ENCODE measurements around the gene ZMIZ1. TPM values are rescaled to one million over a fixed set of nuclear protein-coding genes. Genes with fewer than 3 reads are reported as not detected.
A peak's percentile ranks its signal among the peaks of the same experiment; 100 is the strongest.

Gene ZMIZ1
- total RNA-seq, 1 experiment from 2014 or later, result 27.5 TPM

DNA sequence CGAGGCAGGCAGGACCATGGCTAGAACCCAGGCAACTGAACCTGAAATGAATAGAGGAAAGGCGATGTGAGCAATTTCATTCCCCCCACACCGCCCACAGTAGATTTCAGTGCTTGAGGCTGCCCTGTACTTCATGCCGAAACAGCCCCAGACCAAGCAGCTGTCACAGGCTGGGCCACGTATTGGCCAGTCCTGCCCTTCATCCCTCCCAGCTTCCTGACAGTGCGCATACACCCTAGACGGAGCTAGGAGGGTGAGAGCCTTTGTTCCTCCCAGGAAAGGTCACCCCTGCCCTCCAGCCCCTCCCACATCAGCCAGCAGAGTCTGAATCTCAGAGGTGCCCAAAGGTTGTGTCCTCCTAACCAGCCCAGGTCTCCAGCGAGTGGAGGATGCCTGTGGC, 98.8 kb downstream of the ZMIZ1 start:
- no peak for DNase-seq (ENCODE audit: low spot score)

DNA sequence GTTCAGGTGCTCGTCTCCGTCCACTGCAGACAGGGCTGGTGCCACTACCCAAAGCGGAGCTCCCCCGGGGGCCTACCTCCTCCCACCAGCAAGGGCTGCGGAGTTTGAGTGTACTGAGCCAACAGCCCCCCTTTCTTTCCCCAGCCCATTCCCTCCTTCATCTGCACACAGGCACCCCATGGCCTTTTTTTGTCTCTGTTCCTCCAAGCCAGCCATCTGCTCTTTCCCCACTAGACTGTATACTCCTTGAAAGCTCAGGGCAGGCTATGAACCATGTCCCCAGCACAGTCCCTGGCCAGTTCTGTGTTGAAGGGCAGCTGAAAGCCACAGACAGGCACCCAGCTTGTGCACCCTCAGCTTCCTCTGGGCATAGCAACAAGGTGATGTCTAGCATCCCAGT, 99.4 kb downstream of the ZMIZ1 start:
- DNase-seq (ENCODE audit: low spot score), result no peak

DNA sequence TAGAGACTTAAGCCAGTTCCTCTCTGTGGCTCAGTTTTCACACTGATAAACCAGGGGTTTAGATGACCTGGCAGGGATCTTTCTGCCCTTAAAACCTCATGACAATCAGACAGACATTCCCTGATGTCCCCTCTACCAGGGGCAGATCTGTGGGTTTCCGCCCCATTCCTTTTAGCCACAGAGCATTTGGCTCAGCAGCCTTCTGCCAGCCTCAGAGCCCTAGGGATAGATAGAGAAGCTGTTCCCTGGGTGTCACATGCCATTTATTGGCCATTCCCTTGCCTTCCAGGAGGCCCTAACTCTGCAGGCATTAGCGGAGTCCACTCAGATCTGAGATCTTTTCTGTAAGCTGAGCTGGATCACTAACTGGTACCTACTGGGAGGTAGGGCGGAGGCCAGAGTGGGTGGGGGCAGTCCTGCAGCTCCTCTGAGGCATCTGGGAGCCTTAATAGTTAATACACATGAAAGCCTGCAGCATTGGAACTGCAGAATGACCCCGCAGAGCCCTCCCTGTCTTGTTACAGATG, 101.5 kb downstream of the ZMIZ1 start:
- DNase-seq (ENCODE audit: low spot score), result no peak

DNA sequence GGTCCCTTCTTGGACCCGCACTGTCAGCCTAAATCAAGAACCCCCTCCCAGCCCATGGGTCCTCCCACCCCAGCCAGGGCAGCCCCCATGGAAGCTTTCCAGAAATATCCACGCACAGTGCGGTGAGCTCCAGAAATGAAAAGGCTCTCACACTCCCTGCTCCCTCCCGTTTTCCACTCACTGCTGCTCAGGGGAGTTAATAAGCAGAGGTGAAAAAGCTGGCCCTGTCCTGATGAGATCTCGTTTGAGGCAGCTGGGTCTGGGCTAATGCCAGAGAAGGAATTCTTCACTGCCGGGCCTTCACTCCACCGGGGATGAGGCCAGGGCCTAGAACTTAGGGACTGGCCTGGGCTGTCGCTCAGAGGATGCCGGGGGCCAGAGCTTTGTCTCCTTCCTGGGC, 102.2 kb downstream of the ZMIZ1 start:
- no peak for DNase-seq (ENCODE audit: low spot score)

DNA sequence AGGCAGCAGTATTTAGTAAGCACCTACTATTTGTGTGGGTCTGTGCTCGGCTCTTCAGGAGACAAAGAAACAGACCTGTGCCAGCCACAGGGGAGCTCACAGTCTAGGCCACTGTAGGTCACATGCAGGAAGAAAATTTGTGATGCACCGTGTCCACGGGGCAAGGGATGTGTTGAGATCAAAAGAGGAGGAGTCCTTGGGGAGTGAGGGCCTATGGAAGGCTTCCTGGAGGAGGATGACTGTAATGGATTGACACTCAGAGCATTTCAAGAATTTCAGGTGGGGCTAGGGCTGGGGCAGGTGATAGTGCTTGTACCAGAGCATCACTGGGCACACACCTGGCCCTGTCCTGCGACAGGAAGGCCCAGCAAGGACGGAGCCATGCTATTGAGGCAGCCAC, 102.7 kb downstream of the ZMIZ1 start:
- DNase-seq (ENCODE audit: low spot score), result no peak

DNA sequence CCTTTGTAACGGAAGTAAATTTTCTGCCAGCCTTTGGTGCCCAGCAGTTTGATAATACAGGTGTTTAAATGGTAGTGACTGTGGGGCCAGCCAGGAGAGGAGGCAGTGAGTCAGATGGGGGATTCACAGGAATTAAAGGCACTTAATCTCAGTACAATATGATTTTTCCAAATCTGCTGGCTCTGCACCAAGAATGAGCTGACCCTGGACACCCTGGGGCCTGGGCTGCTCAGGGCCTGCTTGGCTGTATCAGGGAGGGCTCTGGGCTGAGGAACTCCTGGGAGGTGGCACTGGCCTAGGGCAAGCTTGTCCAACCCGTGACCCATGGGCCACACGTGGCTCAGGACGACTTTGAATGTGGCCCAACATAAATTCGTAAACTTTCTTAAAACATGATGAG, 104.1 kb downstream of the ZMIZ1 start:
- DNase-seq (ENCODE audit: low spot score), result no peak

DNA sequence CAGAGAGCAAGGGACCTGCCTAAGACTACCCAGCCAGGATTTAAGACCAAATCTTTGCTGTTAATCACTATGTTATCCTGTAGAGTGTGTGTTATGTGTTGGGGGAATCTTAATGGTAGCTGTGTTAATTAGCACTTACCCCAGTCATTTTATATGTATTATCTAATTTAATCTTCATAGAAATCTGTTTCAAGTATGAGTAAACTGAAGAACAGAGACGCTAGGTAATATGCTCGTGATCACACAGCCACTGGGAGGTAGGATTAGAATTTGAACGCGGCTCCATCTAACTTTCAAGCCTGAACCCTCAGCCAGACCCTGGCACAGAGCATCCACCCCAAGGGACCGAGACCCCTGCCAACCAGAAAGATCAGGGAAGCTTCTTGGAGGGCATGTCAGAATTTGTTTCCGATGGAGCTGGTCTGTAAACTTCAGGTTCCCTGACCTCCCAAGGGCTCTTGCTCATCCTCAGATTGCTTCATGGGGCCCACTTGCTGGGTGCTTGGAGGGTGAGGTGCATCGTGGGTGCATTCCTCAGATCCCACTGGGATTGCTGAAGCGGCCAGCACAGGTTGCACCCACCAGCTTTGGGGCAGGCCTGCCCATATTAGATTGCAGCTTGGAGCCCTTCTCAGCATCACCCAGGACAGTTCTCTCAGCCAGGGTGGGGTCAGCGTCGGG, 105.0 kb downstream of the ZMIZ1 start:
- no peak for DNase-seq (ENCODE audit: low spot score)

DNA sequence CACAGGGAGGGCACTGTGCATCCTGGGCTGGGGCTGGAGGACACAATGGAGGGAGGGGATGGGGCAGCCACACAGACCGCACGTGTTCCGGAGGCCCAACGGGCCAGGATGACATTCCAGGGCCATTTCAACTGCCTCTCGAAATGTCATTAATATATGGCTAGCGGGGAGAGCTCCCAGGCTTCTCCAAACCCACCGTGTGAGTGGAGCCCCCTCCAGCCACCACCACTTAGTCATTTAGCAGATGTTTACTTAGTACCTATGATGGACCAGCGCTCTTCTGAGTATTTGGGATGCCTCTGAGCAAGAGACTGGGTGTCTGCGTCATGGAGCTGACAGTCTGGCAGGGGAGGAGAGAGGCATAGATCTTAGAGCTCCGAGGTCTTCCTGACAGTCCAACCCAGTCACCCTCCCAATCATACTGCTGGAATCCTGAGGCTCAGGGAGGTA, 107.3 kb downstream of the ZMIZ1 start:
- DNase-seq (ENCODE audit: low spot score), result no peak

DNA sequence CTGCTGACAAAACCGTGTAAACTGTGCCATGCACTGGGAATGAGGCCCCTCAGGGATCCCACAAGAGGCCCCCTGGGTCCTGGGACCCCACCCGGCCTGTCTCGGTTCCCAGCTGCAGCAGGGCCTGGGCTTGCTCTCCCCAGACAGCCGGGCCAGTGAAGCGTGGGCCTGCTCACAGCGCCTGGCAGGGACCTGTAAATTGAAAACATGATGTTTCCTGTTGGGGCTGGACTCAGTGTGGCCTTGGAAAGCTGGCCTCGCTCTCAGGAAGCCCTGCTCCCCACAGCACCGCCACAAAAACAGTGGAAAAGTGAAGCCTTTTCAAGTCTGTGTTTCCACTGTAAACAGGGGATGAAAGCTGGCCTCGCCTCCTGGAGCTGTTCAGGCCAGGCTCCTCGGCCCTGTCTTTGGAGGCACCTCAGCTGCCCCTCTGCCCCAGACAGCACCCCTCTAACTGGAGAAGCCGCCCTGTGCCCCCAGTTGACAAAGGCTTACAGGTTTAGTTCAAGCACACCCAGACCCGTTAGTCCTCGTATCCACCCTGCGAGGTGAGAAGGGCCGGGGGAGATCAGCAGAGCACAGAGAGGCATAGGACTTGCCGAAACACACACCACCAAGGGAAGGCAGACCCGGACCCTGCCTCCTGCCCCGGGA, 108.3 kb downstream of the ZMIZ1 start:
- no peak for DNase-seq (ENCODE audit: low spot score)

DNA sequence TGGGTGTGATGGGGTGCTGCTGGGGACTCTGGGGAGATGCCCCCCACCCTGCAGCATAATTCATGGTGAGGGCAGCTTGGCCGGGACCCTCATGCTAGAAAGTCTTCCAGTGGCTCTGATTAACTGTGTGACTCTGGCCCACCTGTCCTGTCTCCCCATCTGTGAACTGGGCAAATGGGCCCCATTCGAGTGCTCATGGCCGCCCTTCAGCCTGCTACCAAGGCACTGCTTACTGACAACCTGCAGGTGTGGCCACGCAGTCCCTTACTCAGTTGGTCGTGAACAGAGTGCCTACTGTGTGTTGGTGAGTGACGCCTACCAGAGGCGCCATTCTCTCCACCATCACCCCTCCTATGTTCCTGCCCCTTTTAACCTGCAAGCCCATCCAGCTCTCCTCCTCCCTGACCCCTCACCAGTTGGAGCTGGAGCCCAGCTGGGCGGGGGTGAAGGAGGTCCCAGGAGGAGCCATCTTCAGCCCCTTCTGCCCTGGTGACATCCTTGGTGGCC, 109.4 kb downstream of the ZMIZ1 start:
- DNase-seq (ENCODE audit: low spot score), result no peak

DNA sequence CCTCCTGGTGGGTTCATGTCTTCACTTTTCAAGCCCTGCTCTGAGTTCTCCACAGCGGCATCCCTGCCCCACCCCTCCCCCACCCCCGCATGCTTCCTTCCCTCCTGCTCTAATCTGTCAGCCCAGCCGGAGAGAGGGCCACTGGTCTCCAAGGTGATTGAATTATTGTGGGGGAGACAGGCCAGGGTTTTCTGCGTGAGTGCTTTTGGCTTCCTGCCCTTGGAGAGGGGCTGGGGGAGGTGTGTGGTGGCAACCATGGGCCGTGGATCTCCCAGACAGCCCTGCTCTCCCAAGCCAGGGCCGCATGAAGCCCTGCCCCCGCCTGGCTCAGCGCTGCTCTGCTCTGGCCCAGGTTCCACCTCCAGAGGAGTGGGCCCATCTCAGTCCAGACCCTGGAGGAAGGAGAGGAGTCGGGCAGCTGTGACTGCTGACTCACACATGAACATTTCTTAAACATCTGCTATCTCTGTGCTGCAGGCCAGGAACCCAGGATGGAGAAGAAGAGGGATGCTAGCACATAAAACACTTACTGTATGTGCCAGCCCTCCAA, 109.9 kb downstream of the ZMIZ1 start:
- DNase-seq (ENCODE audit: low spot score), result no peak

DNA sequence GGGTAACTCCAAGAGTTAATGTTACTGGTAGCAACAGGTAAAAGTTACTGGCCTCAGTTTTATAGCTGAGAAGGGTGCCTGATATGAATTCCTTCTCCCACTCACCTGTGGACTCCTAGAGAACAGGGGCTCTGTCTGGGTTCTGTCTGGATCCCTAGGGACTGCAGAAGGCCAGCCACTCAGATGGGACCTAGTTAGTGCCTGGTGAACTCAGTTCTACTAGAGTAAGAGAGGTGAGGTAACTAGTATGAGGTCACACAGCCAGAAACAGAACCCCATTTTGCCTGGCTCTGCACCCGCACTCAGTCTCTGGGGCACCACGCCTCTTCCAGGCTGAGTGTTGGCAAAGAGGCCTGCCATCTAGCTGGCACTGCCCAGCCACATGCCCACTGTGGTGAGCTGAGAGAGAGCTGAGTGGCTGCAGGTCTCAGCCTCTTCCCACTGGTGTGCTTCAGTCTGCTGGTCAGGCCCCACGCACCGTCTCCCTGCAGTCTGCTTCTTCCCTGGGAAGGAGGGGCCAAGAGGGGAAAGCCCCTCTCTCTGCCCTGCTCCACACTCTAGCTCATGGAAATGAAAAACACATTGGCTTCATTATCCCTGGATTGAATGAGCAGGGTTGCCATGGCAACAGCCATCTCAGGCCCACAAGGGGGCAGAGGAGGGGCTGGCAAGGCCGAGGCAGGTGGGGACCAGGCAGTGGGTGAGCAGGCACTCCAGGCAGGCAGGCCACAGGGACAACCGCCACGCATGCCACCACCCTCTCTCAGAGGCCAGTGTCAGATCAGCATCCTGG, 110.6 kb downstream of the ZMIZ1 start:
- DNase-seq (ENCODE audit: low spot score), result no peak

DNA sequence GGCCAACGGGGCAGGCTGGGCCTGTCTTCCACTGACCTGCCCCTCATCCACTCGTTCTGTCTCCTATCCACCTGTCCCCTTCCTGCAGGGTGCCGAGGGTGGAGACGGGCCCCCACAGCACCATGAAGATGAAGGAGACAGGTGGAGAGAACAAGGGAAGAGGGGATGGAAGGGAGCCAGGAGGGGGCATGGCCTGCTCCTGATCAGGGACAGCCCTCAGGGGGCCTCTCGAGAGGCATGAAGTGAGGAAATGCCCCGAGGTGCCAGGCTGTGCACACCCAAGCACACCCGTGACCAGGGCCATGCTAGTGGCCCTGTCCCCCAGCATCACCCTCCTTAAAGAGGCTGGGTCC, 111.2 kb downstream of the ZMIZ1 start:
- no peak for DNase-seq (ENCODE audit: low spot score)

DNA sequence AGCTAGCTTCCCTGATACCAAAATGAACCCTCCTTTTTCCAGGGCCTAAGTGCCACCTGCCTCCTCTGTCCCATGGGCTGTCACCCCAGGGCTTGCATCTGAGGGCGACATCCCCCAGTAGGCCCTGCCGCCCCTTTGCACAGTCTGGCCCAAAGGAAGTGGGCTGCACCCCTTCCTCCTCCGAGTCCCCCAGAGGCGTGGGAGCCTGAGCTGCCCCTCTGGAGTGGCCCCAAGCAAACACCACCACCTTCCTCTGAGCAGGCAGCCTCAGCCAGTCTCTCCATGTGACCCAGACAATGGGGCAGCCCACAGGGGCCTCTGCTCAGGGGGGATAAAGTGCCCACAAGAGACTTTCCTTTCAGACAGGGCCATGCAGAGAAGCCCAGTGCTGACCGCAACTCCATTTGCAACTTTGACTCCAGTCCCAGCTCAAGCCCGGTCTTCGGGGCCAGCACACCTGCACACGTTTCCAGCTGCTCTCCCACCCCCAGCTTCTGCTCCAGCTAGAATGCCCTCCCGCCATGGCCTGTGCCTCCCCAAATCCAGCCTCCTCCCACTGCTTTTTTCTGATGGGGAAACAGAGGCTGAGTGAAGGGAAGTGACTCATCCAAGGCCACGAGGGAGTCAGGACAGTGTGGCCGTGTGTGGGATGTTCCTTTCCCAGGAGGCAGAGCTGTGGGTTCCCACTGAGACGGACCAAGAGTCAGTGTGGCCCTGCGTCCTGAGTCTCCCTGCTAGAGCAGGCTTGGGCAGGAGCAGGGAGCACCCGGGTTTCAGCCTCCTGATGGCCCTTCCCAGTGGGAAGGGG, 111.9 kb downstream of the ZMIZ1 start:
- DNase-seq (ENCODE audit: low spot score), result no peak

DNA sequence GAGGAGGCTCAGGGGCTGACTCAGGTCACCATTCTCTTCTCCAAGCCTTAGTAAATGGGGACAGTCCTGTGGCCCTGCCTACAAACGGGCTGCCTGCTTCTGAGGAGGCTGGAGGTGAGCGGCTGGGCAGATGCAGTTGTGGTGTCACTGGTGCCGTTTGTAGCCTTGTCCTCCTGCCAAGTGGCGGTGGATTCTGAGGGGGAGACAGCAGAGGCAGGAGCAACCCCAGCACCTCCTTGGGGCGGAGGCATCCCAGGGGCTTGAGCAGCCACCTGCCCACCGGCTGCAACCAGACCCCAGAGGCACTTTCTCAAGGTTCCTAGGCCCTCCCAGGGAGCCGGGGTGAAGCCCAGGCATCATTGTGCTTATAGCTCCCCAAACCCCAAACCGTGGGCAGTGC, 112.5 kb downstream of the ZMIZ1 start:
- DNase-seq (ENCODE audit: low spot score), result no peak

DNA sequence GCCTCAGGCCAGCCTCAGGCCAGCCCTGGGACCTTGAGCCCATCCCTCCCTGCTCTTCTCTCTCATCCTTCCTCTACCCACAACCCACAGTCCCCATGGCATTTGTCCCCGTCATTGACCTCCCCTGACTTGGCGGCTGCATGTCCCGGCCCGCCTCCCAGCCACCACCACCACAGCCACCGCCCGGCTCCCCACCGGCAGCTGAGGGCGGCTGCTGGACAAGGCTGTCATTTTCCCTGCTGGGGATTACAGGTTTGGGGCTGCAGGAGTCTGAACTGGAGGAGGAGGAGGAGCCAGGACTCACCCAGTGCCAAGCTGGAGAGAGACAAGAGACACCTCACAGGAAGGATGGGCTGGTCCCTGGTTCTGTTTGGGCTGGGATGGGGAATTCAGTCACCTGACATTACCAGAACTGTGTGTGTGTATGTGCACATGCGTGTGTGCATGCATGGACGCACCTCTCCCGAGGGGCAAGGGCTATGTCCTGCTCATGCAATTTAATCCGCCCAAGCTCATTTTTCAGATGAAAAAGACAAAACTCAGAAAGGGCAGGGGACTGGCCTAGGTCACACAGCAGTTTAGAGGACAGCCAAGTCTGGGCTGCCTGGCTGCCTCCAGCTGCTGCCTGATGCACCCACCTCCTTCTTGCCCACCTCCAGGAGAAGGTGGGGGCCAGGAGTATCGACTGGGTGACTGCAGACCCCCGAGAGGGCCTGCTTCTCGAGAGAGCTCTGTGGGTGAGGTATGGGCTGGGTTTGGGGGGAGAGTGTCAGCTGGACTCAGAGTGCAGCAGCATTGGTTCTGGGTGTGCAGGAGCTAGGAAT, 113.1 kb downstream of the ZMIZ1 start:
- DNase-seq (ENCODE audit: low spot score), result no peak

DNA sequence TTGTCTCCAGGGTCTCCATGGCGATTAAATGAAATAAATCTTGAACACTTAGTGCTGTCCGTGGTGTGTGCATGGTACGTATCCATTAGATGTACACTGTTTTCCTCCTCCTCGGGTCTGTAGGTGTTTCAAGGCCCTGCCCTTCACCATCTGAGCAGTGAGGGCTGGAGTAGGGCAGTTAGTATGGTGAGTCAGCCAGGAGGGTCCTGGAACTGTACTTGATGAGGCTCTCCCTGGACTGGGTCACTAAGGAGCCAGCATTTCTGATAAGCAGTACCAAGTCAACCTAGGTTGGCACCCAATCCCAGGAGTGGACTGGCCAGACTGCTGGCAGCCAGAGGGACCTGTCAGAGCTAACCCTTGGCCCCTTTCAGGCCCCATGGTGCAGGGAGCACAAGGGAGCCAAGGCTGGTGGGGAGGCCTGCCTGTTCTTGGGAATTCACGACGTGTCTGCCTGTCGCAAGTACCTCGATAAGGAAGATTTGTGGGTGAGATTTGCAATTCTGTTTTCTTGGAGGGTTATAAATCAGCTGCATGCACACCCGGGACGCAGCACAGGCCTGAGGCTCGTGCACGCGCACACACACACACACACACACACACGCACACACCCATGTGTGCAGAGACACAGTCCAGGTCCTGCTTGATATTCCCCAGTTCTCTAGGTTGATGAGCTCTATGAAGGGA, 114.2 kb downstream of the ZMIZ1 start:
- peak; percentile 28 for DNase-seq (ENCODE audit: low spot score)

DNA sequence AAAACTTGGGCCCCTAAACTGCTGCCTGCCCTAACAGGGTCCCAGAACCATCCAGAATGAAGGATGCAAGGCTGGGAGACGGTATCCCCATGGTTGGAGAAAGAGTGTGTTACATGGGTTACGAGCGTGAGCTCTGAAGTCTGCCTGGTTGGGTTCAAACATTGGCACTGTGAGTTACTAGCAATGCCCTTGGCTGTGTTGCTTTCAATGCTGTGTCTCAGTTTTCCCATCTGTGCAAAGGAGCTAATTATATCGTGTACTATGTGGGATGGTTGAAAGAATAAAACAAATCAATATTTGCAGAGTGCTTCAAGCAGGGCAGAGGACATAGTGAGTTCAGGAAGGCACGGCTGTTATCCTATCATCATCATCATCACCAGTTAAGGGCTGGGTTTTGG, 114.7 kb downstream of the ZMIZ1 start:
- DNase-seq (ENCODE audit: low spot score), result no peak

DNA sequence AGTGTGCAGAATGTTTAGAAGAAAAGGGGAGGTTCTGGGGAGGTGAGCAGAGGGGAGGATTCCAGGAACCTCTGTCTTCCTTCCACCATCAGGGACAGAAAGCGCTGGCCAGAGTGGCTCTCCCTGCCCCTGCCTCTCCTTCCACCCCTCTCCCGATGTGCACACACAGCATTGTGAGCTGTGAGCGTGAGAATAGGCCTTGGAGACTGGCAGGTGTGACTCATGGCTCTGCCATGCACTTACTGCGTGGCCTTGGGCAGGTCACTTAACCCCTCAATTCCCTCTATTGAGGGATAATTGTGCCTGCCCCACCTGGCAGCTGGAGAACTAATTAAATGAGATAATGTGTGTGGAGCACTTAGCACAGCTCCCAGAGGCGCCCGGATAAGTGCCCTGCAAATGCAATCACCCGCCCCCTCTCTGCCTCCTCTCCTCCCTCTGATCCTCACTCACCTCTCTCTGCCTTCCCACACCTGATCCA, 115.4 kb downstream of the ZMIZ1 start:
- peak; percentile 83 for DNase-seq (ENCODE audit: low spot score)

DNA sequence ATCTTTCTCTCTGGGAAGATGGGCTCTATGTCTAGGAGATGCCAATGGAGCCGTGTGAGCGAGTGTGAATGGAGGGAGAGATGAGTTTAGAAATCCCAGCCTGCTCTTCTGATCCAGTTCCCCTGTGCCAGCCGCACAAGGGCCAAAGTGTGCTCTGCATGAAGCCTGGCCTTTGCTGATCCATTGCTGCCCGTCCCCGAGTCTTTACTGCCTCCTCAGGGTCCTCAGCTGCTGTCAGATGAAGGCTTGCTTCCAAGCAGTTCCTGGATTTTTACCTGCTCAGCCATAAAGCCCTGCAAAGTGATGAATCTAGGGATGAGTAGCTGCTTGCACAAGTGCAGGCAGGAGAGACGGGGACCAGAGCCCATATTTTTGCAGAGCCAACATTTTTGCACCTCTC, 115.9 kb downstream of the ZMIZ1 start:
- no peak for DNase-seq (ENCODE audit: low spot score)

All from HT-29 (cell line).